Uterus (tissue), 4 donors: ENCODE data around the gene POTEF. TPM values are rescaled to one million over a fixed set of nuclear protein-coding genes. Genes with fewer than 3 reads are reported as not detected.
"Not testable (repeated sequence)": the region's sequence is repeated elsewhere in the genome, so short reads cannot be mapped to it uniquely, and the experiment has no call there.

ENCODE experiments used
- DNase-seq, 2 donors: peaks; one replicate each; pipeline ENCODE4 v3.0.0-alpha.2; 2019 to 2020
- H3K27ac ChIP-seq, 2 donors: fragments of 200-600 bp; sonication (generic); 1 replicate in 1 of 2; 2 replicates in 1 of 2; pipeline ENCODE4 v1.5.1; 2016 to 2018
- H3K27me3 ChIP-seq, 2 donors: fragments of 200-600 bp; sonication (generic); one replicate each; pipeline ENCODE4 v1.5.1; 2018 to 2019; ENCODE audit warnings: control low read depth in 1 of 2
- H3K36me3 ChIP-seq, 2 donors: fragments of 200-600 bp; sonication (generic); one replicate each; pipeline ENCODE4 v1.5.1; 2019; ENCODE audit warnings: control low read depth in 1 of 2
- H3K4me1 ChIP-seq, 2 donors: fragments of 200-600 bp; sonication (generic); one replicate each; pipeline ENCODE4 v1.5.1; 2018 to 2019; ENCODE audit warnings: control low read depth in 1 of 2
- H3K4me3 ChIP-seq, 2 donors: fragments of 200-600 bp; sonication (generic); 1 replicate in 1 of 2; 2 replicates in 1 of 2; pipeline ENCODE4 v1.5.1; 2018 to 2019; ENCODE audit warnings: mild to moderate bottlenecking in 1 of 2
- H3K9me3 ChIP-seq, 2 donors: fragments of 200-600 bp; sonication (generic); one replicate each; pipeline ENCODE4 v1.5.1; 2019; ENCODE audit warnings: control low read depth in 1 of 2
- intact Hi-C: fragments of 100-400 bp; cut with DNase I; formaldehyde crosslinking; loops from one replicate; pipeline ENCODE4 v1.15.1; 2023; ENCODE audit warnings: low total_unique reads
- small RNA-seq: library from RNA; depleted of rRNA; stranded (forward); fragments of <200 nt; gene quantifications from one replicate; pipeline ENCODE3, GENCODE V24; 2016
- total RNA-seq, 4 donors: library from RNA; depleted of rRNA in 3 of 4; stranded (reverse); fragments of >200 nt in 3 of 4; gene quantifications; one replicate each; pipeline versions ENCODE4 v1.1.0 to v1.2.4, GENCODE V29; 2014 to 2023
- donor health status: DM: yes; HTN: yes; CAD: no.

Gene POTEF
- total RNA-seq, 4 donors from 2014 or later = under 0.01 to 0.76 TPM; not detected in 2

DNA sequence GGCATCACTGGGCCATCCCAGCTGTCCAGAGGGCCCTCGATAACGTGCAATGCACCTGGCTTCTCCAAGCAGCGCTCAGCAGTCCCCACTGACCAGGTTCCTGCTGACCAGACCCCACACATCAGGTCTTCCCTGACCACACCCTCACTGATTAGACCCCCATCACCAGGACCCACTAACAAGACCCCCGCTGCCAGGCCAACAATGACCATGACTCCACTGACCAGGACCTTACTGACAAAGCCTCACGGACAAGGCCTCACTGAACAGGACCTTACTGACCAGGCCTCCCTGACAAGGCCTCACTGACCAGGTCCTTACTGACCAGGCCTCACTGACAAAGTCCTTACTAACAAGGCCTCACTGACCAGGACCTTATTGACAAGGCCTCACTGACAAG, 76.6 kb downstream of the POTEF start:
- H3K4me3 ChIP-seq, intact Hi-C loops, DNase-seq, H3K4me1 ChIP-seq, H3K27ac ChIP-seq, H3K27me3 ChIP-seq, H3K9me3 ChIP-seq, H3K36me3 ChIP-seq: not testable (repeated sequence)

DNA sequence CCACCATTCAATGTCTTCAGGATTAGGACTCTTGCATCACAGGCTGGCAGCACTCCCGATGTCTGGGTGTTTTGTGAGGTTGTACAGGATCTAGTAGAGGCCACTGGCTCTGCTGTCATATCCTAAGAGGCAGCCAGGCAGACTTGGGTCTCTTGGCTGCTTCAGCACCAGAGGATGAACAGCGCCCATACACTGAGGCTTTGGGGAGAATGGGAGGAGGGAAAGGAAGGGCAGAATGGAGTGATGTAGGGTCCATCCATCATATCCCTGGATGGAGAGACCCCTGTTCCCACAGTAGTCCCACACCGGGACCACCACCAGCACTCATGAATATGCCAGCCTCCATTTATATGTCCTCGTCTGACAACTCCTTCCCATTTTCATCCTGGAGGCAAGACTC, 80.6 kb downstream of the POTEF start:
- H3K9me3 ChIP-seq, H3K27ac ChIP-seq, intact Hi-C loops, DNase-seq, H3K36me3 ChIP-seq, H3K4me3 ChIP-seq, H3K4me1 ChIP-seq, H3K27me3 ChIP-seq: not testable (repeated sequence)

DNA sequence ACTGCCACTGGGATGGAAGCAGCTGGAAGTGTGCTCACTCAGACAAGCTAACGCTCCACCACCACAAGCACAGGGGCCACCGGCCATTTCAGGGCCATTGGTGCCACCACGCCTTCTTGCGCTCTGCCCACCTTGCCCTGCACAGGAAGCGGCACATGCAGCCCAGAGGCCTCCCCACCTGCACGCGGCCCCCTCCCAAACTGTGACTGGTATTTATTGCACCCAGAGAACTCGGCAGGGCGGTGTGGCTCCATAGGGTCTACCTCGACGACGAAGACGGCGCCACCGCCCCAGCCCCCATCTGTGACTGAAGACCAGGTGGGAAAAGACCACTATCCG, 90.8 kb downstream of the POTEF start:
- H3K9me3 ChIP-seq, intact Hi-C loops, H3K27me3 ChIP-seq, H3K4me3 ChIP-seq, H3K27ac ChIP-seq, DNase-seq, H3K36me3 ChIP-seq, H3K4me1 ChIP-seq: not testable (repeated sequence)

DNA sequence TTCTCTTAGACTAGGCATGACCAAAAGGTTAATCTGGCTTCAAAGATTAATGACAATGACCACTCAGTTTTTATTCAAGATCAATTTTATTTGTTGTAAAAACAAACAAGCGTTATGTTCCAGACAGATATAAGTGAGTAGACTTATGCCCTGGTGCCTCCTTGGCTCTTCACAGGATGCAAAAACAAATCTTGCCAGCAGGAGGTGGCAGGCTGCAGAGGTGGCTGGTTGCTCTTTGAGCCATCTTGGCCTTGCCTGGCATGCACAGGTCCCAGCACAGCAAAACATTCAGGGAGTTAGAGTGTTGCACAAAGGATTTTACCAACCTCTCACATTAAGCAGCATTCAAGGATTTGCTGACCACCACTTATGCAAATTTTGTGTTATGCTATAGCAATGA, 103.1 kb downstream of the POTEF start:
- H3K36me3 ChIP-seq, intact Hi-C loops, DNase-seq: not testable (repeated sequence)

More for the DNA sequence above, 103.1 kb downstream of the POTEF start:
- not testable (repeated sequence) for H3K4me1 ChIP-seq, H3K4me3 ChIP-seq, H3K27me3 ChIP-seq, H3K9me3 ChIP-seq, H3K27ac ChIP-seq

Small RNA genes within 50 kb of the gene (small RNA-seq; reads per million reads assigned to genes)
- not detected for gene AC018865.2
- gene RNU6-1049P = not detected

Other genes starting within 250 kb of the POTEF start
- under 1 TPM in 2 of 4 donors, not detected in 2; 0.21 to 0.41 TPM for gene RAB6C, start 149.6 kb downstream of the POTEF start, total RNA-seq
- 10 to 100 TPM in 2 of 4 donors, 1 to 10 TPM in 2; 4.6 to 34.7 (median 9.8) TPM for gene CCDC74B, start 15.9 kb upstream of the POTEF start, total RNA-seq
- gene SMPD4, start 52.4 kb upstream of the POTEF start, total RNA-seq = 10 to 100 TPM; 15.0 to 74.9 (median 35.4) TPM
- gene MZT2B, start 53.0 kb upstream of the POTEF start, total RNA-seq = 100 to 1,000 TPM in 3 of 4 donors, 10 to 100 TPM in 1; 67.3 to 790 (median 231) TPM
- gene TUBA3E, start 69.2 kb upstream of the POTEF start, total RNA-seq = 10 to 100 TPM in 1 of 4 donors, not detected in 3; 12.8 TPM
- 10 to 100 TPM; 25.1 to 51.8 (median 43.3) TPM for gene IMP4, start 213.7 kb upstream of the POTEF start, total RNA-seq
- 10 to 100 TPM; 29.6 to 65.6 (median 46.3) TPM for gene PTPN18, start 226.8 kb upstream of the POTEF start, total RNA-seq